ENCODE measurements around the gene SRSF11. TPM values are rescaled to one million over a fixed set of nuclear protein-coding genes. Genes with fewer than 3 reads are reported as not detected.

The SRSF11 gene
- total and polyA plus RNA-seq, 2 of the 8 experiments (the other 6 are each of a cell fraction or from before 2014, with no cell fraction given): 183 to 260 TPM

Small RNA genes within 50 kb of the gene (small RNA-seq; reads per million reads assigned to genes)
- gene RN7SL242P (ENCODE audit: insufficient read depth): not detected

Other genes starting within 250 kb of the SRSF11 start
- 30.8 and 31.3 TPM in 2 replicates for gene LRRC40, start 15.8 kb upstream of the SRSF11 start, total RNA-seq (2021; fragmentation: NEBNext Ultra II Directional; extraction: Animal tissue kit (Norgen Biotek cat#: 25700))
- gene LRRC40, start 15.8 kb upstream of the SRSF11 start, polyA plus RNA-seq (2011; rRNA removed): 8.2 and 13.4 TPM in 2 replicates
- 20.9 and 21.7 TPM in 2 replicates for gene ANKRD13C, start 133.3 kb downstream of the SRSF11 start, total RNA-seq (2021; fragmentation: NEBNext Ultra II Directional; extraction: Animal tissue kit (Norgen Biotek cat#: 25700))
- 4.8 and 5.1 TPM in 2 replicates for gene ANKRD13C, start 133.3 kb downstream of the SRSF11 start, polyA plus RNA-seq (2011; rRNA removed)
- gene CTH, start 189.9 kb downstream of the SRSF11 start, total RNA-seq (2021; fragmentation: NEBNext Ultra II Directional; extraction: Animal tissue kit (Norgen Biotek cat#: 25700)): 33.2 and 34.5 TPM in 2 replicates
- gene CTH, start 189.9 kb downstream of the SRSF11 start, polyA plus RNA-seq (2011; rRNA removed): 31.7 and 39.3 TPM in 2 replicates